Measurements from ENCODE around the gene AFG1L.

DNA sequence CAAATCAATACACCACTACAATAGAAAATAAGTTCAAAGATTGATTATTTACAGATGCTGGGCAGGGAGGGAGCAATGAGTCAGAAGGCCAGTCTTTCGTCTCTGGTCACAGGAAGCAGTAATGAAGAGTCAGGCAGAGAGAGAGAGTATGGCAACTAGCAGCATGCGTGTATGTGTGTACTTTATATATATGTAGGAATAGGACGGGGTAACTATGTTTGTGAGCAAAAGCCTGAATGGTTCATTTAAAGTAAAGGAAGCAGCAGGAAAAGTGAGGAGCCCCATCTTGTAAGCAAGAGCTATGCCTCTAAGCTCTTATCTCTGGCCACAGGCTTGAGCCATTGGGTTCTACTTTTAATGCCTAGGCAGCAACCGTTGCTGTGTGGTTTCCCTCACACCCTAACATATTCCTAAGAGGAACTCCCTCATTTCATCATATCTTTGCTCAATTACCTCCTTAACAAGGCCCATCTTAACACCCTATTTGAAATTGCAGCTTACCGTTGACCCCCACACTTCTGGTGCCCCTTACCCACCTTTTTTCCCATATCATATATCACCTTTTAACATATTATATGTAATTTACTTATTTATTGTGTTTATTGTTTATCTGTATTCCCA is 66.6 kb downstream of the AFG1L start:
- TF ChIP-seq POLR2AphosphoS5 (IDR thresholded peaks at IDR 0.05; ENCODE audit: low read depth, low read length) (no peak), POLR2A (IDR thresholded peaks at IDR 0.05; ENCODE audit: low read depth, low read length) (no peak), TAF1 (IDR thresholded peaks at IDR 0.05; ENCODE audit: borderline replicate concordance, low read depth, low read length) (no peak)
